GM18499 (cell line): ENCODE data around the gene TMEFF1.

Source experiments
- ATAC-seq: cut with Tn5 transposase; IDR thresholded peaks from one replicate; pipeline ENCODE4 v1.9.1; 2021; ENCODE audit warnings: moderate number of reproducible peaks; ENCODE audit not compliant: insufficient read depth, unreplicated experiment

TMEFF1 gene

DNA sequence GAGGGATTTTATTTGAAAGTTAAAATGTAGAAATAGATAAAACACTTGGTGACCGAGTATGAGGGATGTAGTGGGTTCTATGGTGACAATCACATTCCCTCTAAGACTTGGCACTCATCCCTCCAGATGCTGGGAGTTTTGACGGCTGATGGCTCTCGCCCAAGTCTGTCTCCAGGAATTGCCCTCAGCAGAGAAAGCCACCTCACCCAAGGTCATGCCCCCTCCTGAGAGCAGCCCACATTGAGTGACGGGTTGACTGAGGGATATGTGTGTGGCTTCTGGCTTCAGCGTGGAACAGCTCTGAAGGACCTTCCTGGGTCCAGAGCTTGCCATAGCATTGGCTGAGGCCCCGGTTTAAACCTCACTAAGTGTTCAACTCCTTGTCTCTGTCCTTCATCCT is 124.3 kb downstream of the TMEFF1 start:
- no peak for ATAC-seq

DNA sequence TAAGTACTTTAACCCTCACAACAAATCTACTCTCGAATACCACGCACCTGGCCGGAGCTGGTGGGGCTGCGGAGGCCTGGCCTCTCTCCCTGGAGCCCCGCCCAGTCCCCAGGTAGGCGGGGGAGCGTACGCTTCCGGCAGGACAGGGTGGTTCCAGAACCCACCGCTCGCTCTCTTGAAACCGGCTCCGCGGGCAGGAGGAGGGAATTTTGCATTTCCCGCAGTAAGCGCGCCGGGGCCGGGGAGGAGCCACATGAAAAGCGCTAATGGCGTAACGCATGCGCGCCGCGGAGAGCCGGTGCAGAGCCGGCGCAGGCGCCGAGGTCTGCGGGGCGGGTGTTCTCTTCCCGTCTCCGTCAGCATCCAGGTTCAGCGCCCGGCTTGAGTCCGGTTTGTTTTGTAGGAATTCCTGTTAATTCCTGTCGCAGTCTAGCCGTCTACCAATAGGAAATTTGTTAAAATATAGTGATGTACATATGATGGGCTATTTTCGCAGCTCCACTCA is 125.7 kb downstream of the TMEFF1 start:
- ATAC-seq = peak; percentile 54

DNA sequence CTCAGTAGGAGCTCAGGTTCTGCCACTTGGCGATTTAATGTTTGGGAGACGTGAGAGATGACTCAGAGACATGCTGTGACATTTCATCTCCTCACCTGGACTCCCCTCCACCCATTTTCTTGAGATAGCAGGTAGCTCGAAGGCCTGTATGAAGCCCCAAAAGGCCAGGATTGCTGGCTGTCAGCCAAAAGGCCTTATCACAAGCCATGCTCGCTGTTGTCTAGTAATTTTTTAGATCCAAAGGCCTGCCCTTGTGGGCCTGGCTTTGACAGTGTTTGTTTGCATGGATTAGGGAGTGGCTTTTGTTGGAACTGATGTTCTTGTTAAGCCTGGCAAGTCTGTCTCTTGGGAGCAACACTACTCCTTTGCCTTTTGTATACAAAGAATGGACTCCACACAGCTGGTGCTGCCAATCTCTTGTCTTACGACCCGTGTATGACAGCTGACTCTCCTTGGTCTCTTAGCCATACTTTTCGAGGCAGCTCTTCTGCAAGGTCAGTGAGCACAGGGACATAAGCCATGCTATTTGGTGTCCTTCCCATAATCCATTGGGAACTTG is 127.7 kb downstream of the TMEFF1 start:
- ATAC-seq = no peak

DNA sequence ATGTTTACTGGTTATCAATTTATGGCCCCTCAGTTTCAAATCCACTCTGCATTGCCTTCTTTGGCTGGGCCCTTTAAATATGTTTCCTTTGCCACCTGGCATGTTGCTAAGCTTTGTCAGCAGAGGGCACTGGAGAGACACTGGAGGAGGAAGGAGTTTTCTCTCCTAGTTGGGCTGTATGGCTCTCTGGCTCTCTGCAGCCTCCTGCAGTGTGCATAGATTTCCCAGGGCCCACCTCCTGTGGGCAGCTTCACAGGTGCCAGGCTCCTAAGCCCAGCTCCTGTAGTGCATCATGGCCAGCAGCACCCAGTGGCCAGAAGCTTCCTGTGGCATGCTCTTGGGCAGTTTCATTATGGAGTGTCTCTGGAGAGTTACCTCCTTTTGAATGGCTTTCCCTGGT is 128.3 kb downstream of the TMEFF1 start:
- peak; percentile 35 for ATAC-seq

DNA sequence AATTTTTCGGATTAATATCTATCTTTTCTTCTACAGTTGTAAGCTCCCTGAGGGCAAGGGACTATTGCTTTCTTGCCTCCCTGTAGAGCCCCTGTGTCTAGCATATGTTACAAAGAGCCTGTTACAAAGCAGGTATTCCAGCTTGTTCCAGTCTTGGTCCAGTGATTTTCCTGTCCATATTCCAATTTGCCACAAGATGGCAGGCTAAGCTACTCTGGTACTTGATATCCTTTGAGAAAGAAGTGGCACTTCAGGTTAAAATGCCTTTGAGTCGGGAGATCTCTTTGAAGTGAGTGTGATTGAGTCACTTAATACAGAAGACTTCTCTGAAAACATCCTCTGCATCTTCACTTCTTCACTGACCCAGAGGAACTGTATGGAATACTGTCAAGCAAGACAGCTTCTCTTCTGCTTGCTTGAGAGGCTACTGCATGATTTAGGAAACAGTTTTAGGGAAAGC is 129.4 kb downstream of the TMEFF1 start:
- ATAC-seq = no peak

DNA sequence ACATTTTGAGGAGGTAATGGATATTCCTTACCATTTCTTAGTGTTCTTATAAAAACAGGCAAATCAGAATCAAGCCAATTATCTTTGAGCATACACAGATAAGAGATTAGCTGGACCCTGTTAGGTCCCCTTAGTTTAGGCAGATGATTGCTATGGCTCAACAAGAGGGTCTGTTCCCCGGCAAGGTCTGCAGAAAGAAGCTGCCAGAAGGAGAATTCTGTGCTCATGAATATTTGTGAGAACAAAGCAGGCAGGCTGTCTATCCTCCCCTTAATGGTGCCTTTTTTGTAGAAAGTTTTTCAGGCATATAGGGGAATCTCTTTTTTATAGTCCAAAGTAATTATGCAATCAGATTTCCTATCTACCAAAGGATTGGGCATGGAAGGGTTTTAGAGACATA is 132.5 kb downstream of the TMEFF1 start:
- ATAC-seq = no peak

DNA sequence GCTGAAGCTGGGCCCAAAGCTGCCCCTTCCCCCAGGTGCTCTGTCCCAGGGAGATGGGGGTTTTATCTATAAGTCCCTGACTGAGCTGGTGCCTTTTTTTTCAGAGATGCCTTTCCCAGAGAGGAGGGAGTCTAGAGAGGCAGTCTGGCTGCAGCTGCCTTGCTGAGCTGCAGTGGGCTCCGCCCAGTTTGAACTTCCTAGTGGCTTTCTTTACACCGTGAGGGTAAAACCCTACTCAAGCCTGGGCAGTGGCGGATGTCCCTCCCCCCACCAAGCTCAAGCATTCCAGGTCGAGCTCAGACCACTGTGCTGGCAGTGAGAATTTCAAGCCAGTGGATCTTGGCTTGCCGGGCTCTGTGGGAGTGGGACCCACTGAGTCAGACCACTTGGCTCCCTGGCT is 146.2 kb downstream of the TMEFF1 start:
- ATAC-seq = no peak

DNA sequence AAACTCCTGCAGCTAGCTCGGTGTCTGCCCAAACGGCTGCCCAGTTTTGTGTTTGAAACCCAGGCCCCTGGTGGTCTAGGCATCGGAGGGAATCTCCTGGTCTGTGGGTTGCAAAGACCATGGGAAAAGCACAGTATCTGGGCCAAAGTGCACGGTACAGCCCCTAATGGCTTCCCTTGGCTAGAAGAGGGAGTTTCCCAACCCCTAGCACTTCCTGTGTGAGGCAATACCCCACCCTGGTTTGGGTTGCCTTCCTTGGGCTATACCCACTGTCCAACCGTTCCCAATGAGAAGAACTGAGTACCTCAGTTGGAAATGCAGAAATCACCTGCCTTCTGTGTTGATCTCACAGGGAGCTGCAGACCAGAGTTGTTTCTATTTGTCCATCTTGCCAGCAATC is 146.7 kb downstream of the TMEFF1 start:
- no peak for ATAC-seq

DNA sequence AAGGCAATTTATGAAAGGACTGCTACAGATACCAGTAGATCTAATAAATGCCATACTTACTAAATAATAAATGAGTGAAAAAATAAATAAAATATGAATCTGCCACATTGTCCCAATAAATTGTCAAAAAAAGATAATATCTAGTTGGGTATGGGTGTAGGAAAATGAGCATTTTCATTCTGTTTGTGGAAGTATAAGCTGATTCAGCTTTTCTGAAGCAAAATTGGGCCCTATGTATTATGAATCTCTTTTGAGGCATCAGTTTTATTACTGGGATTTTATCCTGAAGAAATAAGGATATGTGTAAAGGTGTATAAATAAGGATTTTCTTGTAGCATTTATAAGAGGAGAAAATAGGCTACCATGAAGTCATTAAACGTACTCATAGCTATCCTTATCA is 151.0 kb downstream of the TMEFF1 start:
- no peak for ATAC-seq

DNA sequence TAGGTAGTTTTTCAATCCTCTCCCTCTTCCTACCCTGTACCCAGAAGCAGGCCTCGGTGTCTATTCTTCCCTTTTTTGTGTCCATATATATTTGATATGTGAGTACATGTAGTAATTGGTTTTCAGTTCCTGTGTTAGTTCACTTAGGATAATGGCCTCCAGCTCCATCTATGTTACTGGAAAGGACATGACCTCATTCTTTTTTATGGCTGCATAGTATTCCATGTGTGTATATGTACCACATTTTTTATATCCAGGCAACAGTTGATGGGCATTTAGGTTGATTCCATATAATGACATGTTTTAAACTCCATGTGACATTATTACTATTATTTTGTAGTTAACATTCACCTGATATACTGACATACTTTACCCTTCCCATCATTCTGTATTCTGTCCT is 154.0 kb downstream of the TMEFF1 start:
- no peak for ATAC-seq
